WTC11 (cell line): ENCODE results near the gene LHFPL2. TPM values are rescaled to one million over a fixed set of nuclear protein-coding genes. Genes with fewer than 3 reads are reported as not detected.

Source experiments
- ATAC-seq: fragments of 200-7000 bp; cut with Tn5 transposase; 2 replicates; pipeline ENCODE4 v1.10.0; 2021; ENCODE audit warnings: mild to moderate bottlenecking, moderate library complexity
- CTCF ChIA-PET: fragments of 300-600 bp; sonication (Branson Sonifier 250); formaldehyde crosslinking; loops from one replicate; lab custom pipeline; 2021; ENCODE audit warnings: antibody characterized with exemption; lab: Charles Lee
- POLR2A ChIA-PET: fragments of 350-600 bp; sonication (Branson Sonifier 250); formaldehyde crosslinking; loops from one replicate; lab custom pipeline; 2021; ENCODE audit warnings: antibody characterized with exemption; lab: Charles Lee
- DNase-seq: peaks from one replicate; pipeline ENCODE4 v3.0.0; 2021; ENCODE audit warnings: low spot score
- H3K27ac Mint-ChIP-seq: 2 replicates; pipeline ENCODE4 v1.8.0; 2021; ENCODE audit warnings: mixed read lengths
- H3K27me3 Mint-ChIP-seq: 2 replicates; pipeline ENCODE4 v1.8.0; 2021; ENCODE audit warnings: low read depth, mild to moderate bottlenecking, moderate library complexity, mixed read lengths
- H3K36me3 Mint-ChIP-seq: 2 replicates; pipeline ENCODE4 v1.8.0; 2021; ENCODE audit warnings: mixed read lengths
- H3K4me1 Mint-ChIP-seq: 2 replicates; pipeline ENCODE4 v1.8.0; 2022; ENCODE audit warnings: mixed read lengths
- H3K4me3 Mint-ChIP-seq: 2 replicates; pipeline ENCODE4 v1.8.0; 2021; ENCODE audit warnings: mild to moderate bottlenecking, moderate library complexity, mixed read lengths
- H3K9me3 Mint-ChIP-seq: 2 replicates; pipeline ENCODE4 v1.8.0; 2021; ENCODE audit warnings: mixed read lengths
- ELF4 ChIP-seq: sonication (generic); formaldehyde crosslinking; IDR thresholded peaks from 2 replicates; pipeline ENCODE4 v1.8.1; 2022; ENCODE audit warnings: low read depth, mild to moderate bottlenecking, moderate library complexity, missing genetic modification reagents
- EMX1 ChIP-seq: fragments of 250-450 bp; sonication (Bioruptor Pico); IDR thresholded peaks from 2 replicates; pipeline ENCODE4 v1.8.0; 2021; ENCODE audit warnings: mild to moderate bottlenecking
- ETV6 ChIP-seq: sonication (generic); formaldehyde crosslinking; IDR thresholded peaks from 2 replicates; pipeline ENCODE4 v1.8.1; 2022; ENCODE audit warnings: mild to moderate bottlenecking, missing genetic modification reagents
- JUN ChIP-seq: sonication (generic); formaldehyde crosslinking; IDR thresholded peaks from 2 replicates; pipeline ENCODE4 v1.8.0; 2023; ENCODE audit warnings: mild to moderate bottlenecking, missing genetic modification reagents
- NFATC4 ChIP-seq: fragments of 250-450 bp; sonication (Bioruptor Pico); IDR thresholded peaks from 2 replicates; pipeline ENCODE4 v1.9.0; 2021; ENCODE audit warnings: mild to moderate bottlenecking
- PRRX2 ChIP-seq: fragments of 250-450 bp; sonication (Bioruptor Pico); IDR thresholded peaks from 2 replicates; pipeline ENCODE4 v1.8.0; 2021; ENCODE audit warnings: mild to moderate bottlenecking
- RORB ChIP-seq: fragments of 250-450 bp; sonication (Bioruptor Pico); IDR thresholded peaks from 2 replicates; pipeline ENCODE4 v1.9.0; 2021; ENCODE audit warnings: mild to moderate bottlenecking
- STAT6 ChIP-seq: sonication (generic); formaldehyde crosslinking; conservative IDR thresholded peaks from 2 replicates; pipeline ENCODE4 v1.8.1; 2023; ENCODE audit warnings: mild to moderate bottlenecking, low read depth, missing genetic modification reagents, moderate library complexity
- TEAD1 ChIP-seq: sonication (generic); formaldehyde crosslinking; IDR thresholded peaks from 2 replicates; pipeline ENCODE4 v1.8.0; 2022; ENCODE audit warnings: mild to moderate bottlenecking, missing genetic modification reagents
- ZBTB43 ChIP-seq: sonication (generic); formaldehyde crosslinking; IDR thresholded peaks from 2 replicates; pipeline ENCODE4 v1.8.1; 2023; ENCODE audit warnings: mild to moderate bottlenecking, missing genetic modification reagents
- ZNF263 ChIP-seq: sonication (generic); formaldehyde crosslinking; IDR thresholded peaks from 2 replicates; pipeline ENCODE4 v1.8.1; 2022; ENCODE audit warnings: low read depth, mild to moderate bottlenecking, moderate library complexity, missing genetic modification reagents
- ZNF396 ChIP-seq: fragments of 250-450 bp; sonication (Bioruptor Pico); IDR thresholded peaks from 2 replicates; pipeline ENCODE4 v1.8.0; 2021; ENCODE audit warnings: mild to moderate bottlenecking, moderate library complexity, borderline replicate concordance
- ZNF416 ChIP-seq: fragments of 250-450 bp; sonication (Bioruptor Pico); IDR thresholded peaks from 2 replicates; pipeline ENCODE4 v1.9.0; 2021; ENCODE audit warnings: mild to moderate bottlenecking, inconsistent platforms
- ZNF423 ChIP-seq: fragments of 250-450 bp; sonication (Bioruptor Pico); IDR thresholded peaks from 2 replicates; pipeline ENCODE4 v2.1.2; 2022; ENCODE audit warnings: mild to moderate bottlenecking, moderate library complexity
- total RNA-seq: library from RNA; stranded (reverse); gene quantifications from 3 replicates; pipeline ENCODE4 v1.2.3, GENCODE V29; 2021
- TF ChIP-seq, protein P1 (sequence below): sonication (generic); formaldehyde crosslinking; IDR thresholded peaks from 2 replicates; pipeline ENCODE4 v1.8.0; 2022; ENCODE audit warnings: mild to moderate bottlenecking, missing genetic modification reagents
- TF ChIP-seq, protein P2 (sequence below): sonication (generic); formaldehyde crosslinking; IDR thresholded peaks from 2 replicates; pipeline ENCODE4 v1.8.1; 2022; ENCODE audit warnings: low read depth, mild to moderate bottlenecking, moderate library complexity, missing genetic modification reagents, borderline replicate concordance
- TF ChIP-seq, protein P3 (sequence below): fragments of 250-450 bp; sonication (Bioruptor Pico); IDR thresholded peaks from 2 replicates; pipeline ENCODE4 v2.1.2; 2022; ENCODE audit warnings: mild to moderate bottlenecking, moderate library complexity
- TF ChIP-seq, protein P4 (sequence below): sonication (generic); formaldehyde crosslinking; IDR thresholded peaks from 2 replicates; pipeline ENCODE4 v1.8.1; 2023; ENCODE audit warnings: mild to moderate bottlenecking, missing genetic modification reagents
- TF ChIP-seq, protein P5 (sequence below): fragments of 250-450 bp; sonication (Bioruptor Pico); conservative IDR thresholded peaks from 2 replicates; pipeline ENCODE4 v1.9.0; 2021; ENCODE audit warnings: mild to moderate bottlenecking
- TF ChIP-seq, protein P6 (sequence below): sonication (generic); formaldehyde crosslinking; IDR thresholded peaks from 2 replicates; pipeline ENCODE4 v1.8.1; 2022; ENCODE audit warnings: low read depth, missing genetic modification reagents, borderline replicate concordance

LHFPL2 gene
- total RNA-seq, 1 experiment from 2014 or later: 40.6 TPM

DNA sequence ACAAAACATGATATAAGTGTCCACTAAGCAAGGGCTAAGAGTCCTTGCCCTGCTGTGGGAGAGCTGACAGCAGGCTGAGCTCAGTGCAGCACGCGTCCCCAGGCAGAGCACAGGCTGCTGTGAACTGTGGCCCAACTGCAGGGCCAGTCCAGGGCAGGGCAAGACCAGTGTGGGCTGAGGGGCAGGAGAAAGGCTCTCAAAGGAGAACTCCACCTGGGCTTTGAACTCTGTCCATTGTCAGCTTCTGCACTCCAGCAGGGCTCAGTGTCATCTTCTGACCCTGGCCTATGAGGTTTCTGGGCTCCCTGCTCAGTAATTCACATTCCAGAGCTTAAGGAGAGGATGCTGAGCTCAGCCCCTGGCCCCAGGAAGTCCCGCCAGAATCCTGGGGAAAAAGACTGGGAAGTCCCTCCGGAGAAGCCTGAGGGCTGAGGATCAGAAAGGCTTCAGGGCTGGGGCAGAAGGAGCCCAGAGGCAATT, 37.4 kb downstream of the LHFPL2 start:
- ATAC-seq (peak; percentile 95), DNase-seq (peak; percentile 57)
- Mint-ChIP-seq H3K27me3 (no peaks in the 10 kb centered on the region), H3K9me3 (no peaks in the 10 kb centered on the region), H3K4me1 (peaks cover 30% of the 10 kb centered on the region)
- POLR2A ChIA-PET: no interaction called here
- TF ChIP-seq ZNF396 (CRISPR knock-in tag): no peak
- TF ChIP-seq, protein P1, sequence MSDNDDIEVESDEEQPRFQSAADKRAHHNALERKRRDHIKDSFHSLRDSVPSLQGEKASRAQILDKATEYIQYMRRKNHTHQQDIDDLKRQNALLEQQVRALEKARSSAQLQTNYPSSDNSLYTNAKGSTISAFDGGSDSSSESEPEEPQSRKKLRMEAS (CRISPR knock-in tag): 0 out of 2 replicates have a peak, but pooled peaks have one; percentile 35
- 0 out of 2 replicates have a peak, but pooled peaks have one; percentile 33 for TF ChIP-seq EMX1 (CRISPR knock-in tag)
- TF ChIP-seq, protein P2, sequence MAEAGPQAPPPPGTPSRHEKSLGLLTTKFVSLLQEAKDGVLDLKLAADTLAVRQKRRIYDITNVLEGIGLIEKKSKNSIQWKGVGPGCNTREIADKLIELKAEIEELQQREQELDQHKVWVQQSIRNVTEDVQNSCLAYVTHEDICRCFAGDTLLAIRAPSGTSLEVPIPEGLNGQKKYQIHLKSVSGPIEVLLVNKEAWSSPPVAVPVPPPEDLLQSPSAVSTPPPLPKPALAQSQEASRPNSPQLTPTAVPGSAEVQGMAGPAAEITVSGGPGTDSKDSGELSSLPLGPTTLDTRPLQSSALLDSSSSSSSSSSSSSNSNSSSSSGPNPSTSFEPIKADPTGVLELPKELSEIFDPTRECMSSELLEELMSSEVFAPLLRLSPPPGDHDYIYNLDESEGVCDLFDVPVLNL (CRISPR knock-in tag): no peak
- peak; percentile 78 for TF ChIP-seq ZNF423 (CRISPR knock-in tag)
- TF ChIP-seq JUN (CRISPR knock-in tag): no peak
- TF ChIP-seq TEAD1 (CRISPR knock-in tag): 0 out of 2 replicates have a peak, but pooled peaks have one; percentile 84
- TF ChIP-seq, protein P3, sequence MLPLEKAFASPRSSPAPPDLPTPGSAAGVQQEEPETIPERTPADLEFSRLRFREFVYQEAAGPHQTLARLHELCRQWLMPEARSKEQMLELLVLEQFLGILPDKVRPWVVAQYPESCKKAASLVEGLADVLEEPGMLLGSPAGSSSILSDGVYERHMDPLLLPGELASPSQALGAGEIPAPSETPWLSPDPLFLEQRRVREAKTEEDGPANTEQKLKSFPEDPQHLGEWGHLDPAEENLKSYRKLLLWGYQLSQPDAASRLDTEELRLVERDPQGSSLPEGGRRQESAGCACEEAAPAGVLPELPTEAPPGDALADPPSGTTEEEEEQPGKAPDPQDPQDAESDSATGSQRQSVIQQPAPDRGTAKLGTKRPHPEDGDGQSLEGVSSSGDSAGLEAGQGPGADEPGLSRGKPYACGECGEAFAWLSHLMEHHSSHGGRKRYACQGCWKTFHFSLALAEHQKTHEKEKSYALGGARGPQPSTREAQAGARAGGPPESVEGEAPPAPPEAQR (CRISPR knock-in tag): no peak
- TF ChIP-seq, all 79 proteins: peak for 4
- Mint-ChIP-seq H3K27ac (peak overlapping the region; percentile 98), H3K36me3 (peaks cover 13% of the 10 kb centered on the region), H3K4me3 (0 out of 2 replicates have a peak overlapping the region, but pooled peaks have one; percentile 4)
- CTCF ChIA-PET: interaction anchor here (1.7 to 1.9 kb wide), 2 partner anchors 17 to 73 kb away, joined by 5 to 6 read pairs; no protein-coding TSS in a partner anchor

GRCh38 chr5:78610636-78611035, 37.9 kb downstream of the LHFPL2 start:
- Mint-ChIP-seq H3K27me3 (no peaks in the 10 kb centered on the region), H3K4me3 (no peak overlapping the region), H3K36me3 (peaks cover 11% of the 10 kb centered on the region), H3K9me3 (no peaks in the 10 kb centered on the region), H3K27ac (peak overlapping the region; percentile 98), H3K4me1 (peaks cover 30% of the 10 kb centered on the region)
- POLR2A ChIA-PET: no interaction called here
- TF ChIP-seq ZNF416 (CRISPR knock-in tag): no peak
- TF ChIP-seq NFATC4 (CRISPR knock-in tag): no peak
- TF ChIP-seq STAT6 (CRISPR knock-in tag): no peak
- TF ChIP-seq PRRX2 (CRISPR knock-in tag): no peak
- TF ChIP-seq RORB (CRISPR knock-in tag): no peak
- TF ChIP-seq, protein P4, sequence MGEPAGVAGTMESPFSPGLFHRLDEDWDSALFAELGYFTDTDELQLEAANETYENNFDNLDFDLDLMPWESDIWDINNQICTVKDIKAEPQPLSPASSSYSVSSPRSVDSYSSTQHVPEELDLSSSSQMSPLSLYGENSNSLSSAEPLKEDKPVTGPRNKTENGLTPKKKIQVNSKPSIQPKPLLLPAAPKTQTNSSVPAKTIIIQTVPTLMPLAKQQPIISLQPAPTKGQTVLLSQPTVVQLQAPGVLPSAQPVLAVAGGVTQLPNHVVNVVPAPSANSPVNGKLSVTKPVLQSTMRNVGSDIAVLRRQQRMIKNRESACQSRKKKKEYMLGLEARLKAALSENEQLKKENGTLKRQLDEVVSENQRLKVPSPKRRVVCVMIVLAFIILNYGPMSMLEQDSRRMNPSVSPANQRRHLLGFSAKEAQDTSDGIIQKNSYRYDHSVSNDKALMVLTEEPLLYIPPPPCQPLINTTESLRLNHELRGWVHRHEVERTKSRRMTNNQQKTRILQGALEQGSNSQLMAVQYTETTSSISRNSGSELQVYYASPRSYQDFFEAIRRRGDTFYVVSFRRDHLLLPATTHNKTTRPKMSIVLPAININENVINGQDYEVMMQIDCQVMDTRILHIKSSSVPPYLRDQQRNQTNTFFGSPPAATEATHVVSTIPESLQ: no peak
- TF ChIP-seq ETV6 (CRISPR knock-in tag): no peak
- TF ChIP-seq EMX1 (CRISPR knock-in tag): no peak
- no peak for TF ChIP-seq ZBTB43 (CRISPR knock-in tag)
- TF ChIP-seq, protein P5, sequence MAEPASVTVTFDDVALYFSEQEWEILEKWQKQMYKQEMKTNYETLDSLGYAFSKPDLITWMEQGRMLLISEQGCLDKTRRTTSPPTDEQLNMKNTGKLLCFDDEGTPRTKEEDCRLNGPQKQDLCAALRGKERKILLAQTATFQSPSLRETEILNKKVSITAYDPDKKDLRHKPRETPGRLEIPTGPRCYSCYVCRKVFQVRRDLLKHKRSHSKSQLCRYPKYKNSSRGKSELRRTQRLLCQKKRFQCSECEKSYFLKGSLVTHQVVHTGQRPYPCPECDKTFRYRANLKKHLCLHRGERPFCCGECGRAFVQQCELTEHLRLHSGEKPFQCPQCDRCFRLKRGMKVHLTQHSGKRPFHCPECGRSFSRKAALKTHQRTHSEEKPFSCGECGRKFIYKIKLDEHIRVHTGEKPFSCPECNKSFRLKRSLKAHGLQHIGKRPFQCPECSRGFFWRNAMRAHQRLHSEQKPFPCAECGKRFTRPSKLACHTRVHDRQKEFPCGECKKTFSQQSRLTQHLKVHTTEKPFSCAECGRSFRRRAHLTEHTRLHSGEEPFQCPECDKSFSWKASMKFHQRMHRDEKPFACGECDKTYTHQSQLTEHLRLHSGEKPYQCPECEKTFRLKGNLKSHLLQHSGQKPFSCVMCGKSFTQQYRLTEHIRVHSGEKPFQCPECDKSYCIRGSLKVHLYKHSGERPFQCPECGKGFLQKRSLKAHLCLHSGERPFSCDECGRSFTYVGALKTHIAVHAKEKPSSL: no peak
- TF ChIP-seq ELF4 (CRISPR knock-in tag): no peak
- TF ChIP-seq, protein P1 (CRISPR knock-in tag): no peak
- no peak for TF ChIP-seq ZNF263 (CRISPR knock-in tag)
- TF ChIP-seq, protein P6, sequence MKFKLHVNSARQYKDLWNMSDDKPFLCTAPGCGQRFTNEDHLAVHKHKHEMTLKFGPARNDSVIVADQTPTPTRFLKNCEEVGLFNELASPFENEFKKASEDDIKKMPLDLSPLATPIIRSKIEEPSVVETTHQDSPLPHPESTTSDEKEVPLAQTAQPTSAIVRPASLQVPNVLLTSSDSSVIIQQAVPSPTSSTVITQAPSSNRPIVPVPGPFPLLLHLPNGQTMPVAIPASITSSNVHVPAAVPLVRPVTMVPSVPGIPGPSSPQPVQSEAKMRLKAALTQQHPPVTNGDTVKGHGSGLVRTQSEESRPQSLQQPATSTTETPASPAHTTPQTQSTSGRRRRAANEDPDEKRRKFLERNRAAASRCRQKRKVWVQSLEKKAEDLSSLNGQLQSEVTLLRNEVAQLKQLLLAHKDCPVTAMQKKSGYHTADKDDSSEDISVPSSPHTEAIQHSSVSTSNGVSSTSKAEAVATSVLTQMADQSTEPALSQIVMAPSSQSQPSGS (CRISPR knock-in tag): no peak
- ATAC-seq: no peak
- DNase-seq: no peak
- CTCF ChIA-PET: interaction anchor here (1.7 to 1.9 kb wide), 2 partner anchors 17 to 73 kb away, joined by 5 to 6 read pairs; no protein-coding TSS in a partner anchor
